Nephron progenitor cell (in vitro differentiated cells): ENCODE data around the gene NFATC2.

Experiments used
- DNase-seq: peaks from one replicate; pipeline ENCODE4 v3.0.0; 2021
- H3K27ac Mint-ChIP-seq: 2 replicates; pipeline ENCODE4 v1.8.0; 2021; ENCODE audit warnings: mild to moderate bottlenecking, moderate library complexity, mixed read lengths
- H3K27me3 Mint-ChIP-seq: 2 replicates; pipeline ENCODE4 v1.8.0; 2021; ENCODE audit warnings: mild to moderate bottlenecking, low read depth, mixed read lengths; ENCODE audit not compliant: poor library complexity
- H3K36me3 Mint-ChIP-seq: 2 replicates; pipeline ENCODE4 v1.8.0; 2021; ENCODE audit warnings: low read depth, mixed read lengths
- H3K4me1 Mint-ChIP-seq: 2 replicates; pipeline ENCODE4 v1.8.0; 2021; ENCODE audit warnings: mixed read lengths
- H3K4me3 Mint-ChIP-seq: 2 replicates; pipeline ENCODE4 v1.8.0; 2021; ENCODE audit warnings: mild to moderate bottlenecking, moderate library complexity, mixed read lengths
- H3K9me3 Mint-ChIP-seq: 2 replicates; pipeline ENCODE4 v1.8.0; 2021; ENCODE audit warnings: mild to moderate bottlenecking, moderate library complexity, mixed read lengths
- CTCF ChIP-seq: fragments of 200-600 bp; sonication (generic); IDR thresholded peaks from 2 replicates; pipeline ENCODE4 v1.5.0; 2021; ENCODE audit warnings: antibody characterized with exemption

NFATC2 gene

GRCh38 chr20:51460569-51461265 lies 81.8 kb downstream of the NFATC2 start:
- H3K27ac Mint-ChIP-seq = peak overlapping the region; percentile 64
- H3K27me3 Mint-ChIP-seq = peaks cover 6% of the 10 kb centered on the region
- DNase-seq = no peak
- no peaks in the 10 kb centered on the region for H3K9me3 Mint-ChIP-seq
- H3K4me3 Mint-ChIP-seq = no peak overlapping the region
- no peaks in the 10 kb centered on the region for H3K36me3 Mint-ChIP-seq
- no peak for TF ChIP-seq CTCF
- peaks cover 21% of the 10 kb centered on the region for H3K4me1 Mint-ChIP-seq

- no peak overlapping the region for H3K4me3 Mint-ChIP-seq
- no peak for TF ChIP-seq CTCF
- no peaks in the 10 kb centered on the region for H3K36me3 Mint-ChIP-seq
- H3K27me3 Mint-ChIP-seq = peaks cover 6% of the 10 kb centered on the region
- no peak overlapping the region for H3K27ac Mint-ChIP-seq
- H3K9me3 Mint-ChIP-seq = peaks cover 2% of the 10 kb centered on the region
- peaks cover 21% of the 10 kb centered on the region for H3K4me1 Mint-ChIP-seq
- DNase-seq = no peak
These were observed 82.4 kb downstream of the NFATC2 start for GRCh38 chr20:51460163-51460562.

- Mint-ChIP-seq H3K4me1 (peaks cover 21% of the 10 kb centered on the region), H3K4me3 (no peak overlapping the region), H3K27me3 (peaks cover 6% of the 10 kb centered on the region), H3K36me3 (peaks cover 8% of the 10 kb centered on the region), H3K9me3 (peaks cover 13% of the 10 kb centered on the region), H3K27ac (no peak overlapping the region)
- DNase-seq = no peak
- no peak for TF ChIP-seq CTCF
These were observed 83.6 kb downstream of the NFATC2 start for GRCh38 chr20:51458751-51459439.

- peaks cover 15% of the 10 kb centered on the region for H3K9me3 Mint-ChIP-seq
- H3K4me1 Mint-ChIP-seq = peaks cover 27% of the 10 kb centered on the region
- H3K4me3 Mint-ChIP-seq = no peak overlapping the region
- peak overlapping the region; percentile 69 for H3K27ac Mint-ChIP-seq
- H3K36me3 Mint-ChIP-seq = peaks cover 13% of the 10 kb centered on the region
- no peak for TF ChIP-seq CTCF
- no peak for DNase-seq
- H3K27me3 Mint-ChIP-seq = peaks cover 9% of the 10 kb centered on the region
These were observed 85.0 kb downstream of the NFATC2 start for GRCh38 chr20:51457533-51457932.

GRCh38 chr20:51456511-51457509 lies 85.7 kb downstream of the NFATC2 start:
- Mint-ChIP-seq H3K4me1 (peaks cover 33% of the 10 kb centered on the region), H3K9me3 (peaks cover 15% of the 10 kb centered on the region), H3K4me3 (no peak overlapping the region), H3K36me3 (peaks cover 13% of the 10 kb centered on the region), H3K27ac (peak overlapping the region; percentile 69), H3K27me3 (peaks cover 12% of the 10 kb centered on the region)
- no peak for TF ChIP-seq CTCF
- DNase-seq = peak; percentile 28
